ENCODE results near the gene HS2ST1. TPM values are rescaled to one million over a fixed set of nuclear protein-coding genes. Genes with fewer than 3 reads are reported as not detected.
"Not testable (repeated sequence)": the region's sequence is repeated elsewhere in the genome, so short reads cannot be mapped to it uniquely, and the experiment has no call there.

The HS2ST1 gene
- total RNA-seq, 2 donors from 2014 or later, result 21.3 to 23.5 TPM

GRCh38 chr1:87000460-87000859, 86.0 kb downstream of the HS2ST1 start:
- Histone ChIP-seq H3K9me3 (no peaks in the 10 kb centered on the region), H3K27ac (no peak overlapping the region), H3K4me1 (no peaks in the 10 kb centered on the region), H3K4me3 (no peak overlapping the region), H3K36me3 (no peaks in the 10 kb centered on the region), H3K27me3 (no peaks in the 10 kb centered on the region), H3K9ac (ENCODE audit: low read depth in 2 of 2, low read length in 2 of 2) (no peak overlapping the region)
- intact Hi-C loops (cut with DNase I), result no loop called here
- TF ChIP-seq, protein P1, sequence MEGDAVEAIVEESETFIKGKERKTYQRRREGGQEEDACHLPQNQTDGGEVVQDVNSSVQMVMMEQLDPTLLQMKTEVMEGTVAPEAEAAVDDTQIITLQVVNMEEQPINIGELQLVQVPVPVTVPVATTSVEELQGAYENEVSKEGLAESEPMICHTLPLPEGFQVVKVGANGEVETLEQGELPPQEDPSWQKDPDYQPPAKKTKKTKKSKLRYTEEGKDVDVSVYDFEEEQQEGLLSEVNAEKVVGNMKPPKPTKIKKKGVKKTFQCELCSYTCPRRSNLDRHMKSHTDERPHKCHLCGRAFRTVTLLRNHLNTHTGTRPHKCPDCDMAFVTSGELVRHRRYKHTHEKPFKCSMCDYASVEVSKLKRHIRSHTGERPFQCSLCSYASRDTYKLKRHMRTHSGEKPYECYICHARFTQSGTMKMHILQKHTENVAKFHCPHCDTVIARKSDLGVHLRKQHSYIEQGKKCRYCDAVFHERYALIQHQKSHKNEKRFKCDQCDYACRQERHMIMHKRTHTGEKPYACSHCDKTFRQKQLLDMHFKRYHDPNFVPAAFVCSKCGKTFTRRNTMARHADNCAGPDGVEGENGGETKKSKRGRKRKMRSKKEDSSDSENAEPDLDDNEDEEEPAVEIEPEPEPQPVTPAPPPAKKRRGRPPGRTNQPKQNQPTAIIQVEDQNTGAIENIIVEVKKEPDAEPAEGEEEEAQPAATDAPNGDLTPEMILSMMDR (IDR thresholded peaks at IDR 0.05), result no peak
- no peak for DNase-seq

DNA sequence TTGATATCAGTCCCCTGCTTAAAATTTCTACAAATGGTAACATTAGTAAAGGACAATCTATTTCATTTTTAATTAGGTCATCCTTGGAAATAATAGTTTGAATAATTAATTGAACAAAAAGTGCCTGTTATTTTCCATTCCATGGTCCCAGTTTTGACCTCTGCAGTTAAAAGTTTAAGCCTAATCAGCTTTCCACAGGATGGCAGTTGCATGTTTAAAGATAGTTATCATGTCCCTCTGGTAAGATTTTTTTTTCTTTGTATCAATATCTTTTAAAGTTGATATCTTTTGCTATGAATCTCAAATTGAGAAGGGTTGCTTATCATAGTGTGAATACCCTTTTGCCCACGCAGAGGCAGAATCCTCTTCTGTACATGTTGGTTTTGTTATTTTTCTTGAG, 90.4 kb downstream of the HS2ST1 start:
- Histone ChIP-seq H3K4me3 (no peak overlapping the region), H3K36me3 (no peaks in the 10 kb centered on the region), H3K9me3 (no peaks in the 10 kb centered on the region), H3K9ac (ENCODE audit: low read depth in 2 of 2, low read length in 2 of 2) (no peak overlapping the region), H3K27me3 (no peaks in the 10 kb centered on the region), H3K4me1 (no peaks in the 10 kb centered on the region), H3K27ac (no peak overlapping the region)
- TF ChIP-seq, protein P1 (IDR thresholded peaks at IDR 0.05), result no peak
- intact Hi-C loops (cut with DNase I), result no loop called here
- no peak for DNase-seq

- H3K9ac ChIP-seq (ENCODE audit: low read depth in 2 of 2, low read length in 2 of 2), result no peak overlapping the region
- TF ChIP-seq, protein P1 (IDR thresholded peaks at IDR 0.05), result no peak
- intact Hi-C loops (cut with DNase I), result no loop called here
- no peaks in the 10 kb centered on the region for H3K4me1 ChIP-seq
- H3K9me3 ChIP-seq, result no peaks in the 10 kb centered on the region
- H3K27me3 ChIP-seq, result no peaks in the 10 kb centered on the region
- H3K27ac ChIP-seq, result no peak overlapping the region
- H3K36me3 ChIP-seq, result no peaks in the 10 kb centered on the region
- no peak overlapping the region for H3K4me3 ChIP-seq
- no peak for DNase-seq
These were observed 92.9 kb downstream of the HS2ST1 start for GRCh38 chr1:87007323-87007722.

GRCh38 chr1:87013385-87013784, 99.0 kb downstream of the HS2ST1 start:
- H3K4me3 ChIP-seq; H3K27me3 ChIP-seq; H3K9ac ChIP-seq (ENCODE audit: low read depth in 2 of 2, low read length in 2 of 2); H3K27ac ChIP-seq; H3K36me3 ChIP-seq; H3K4me1 ChIP-seq; H3K9me3 ChIP-seq; DNase-seq; intact Hi-C loops (cut with DNase I): not testable (repeated sequence)

DNA sequence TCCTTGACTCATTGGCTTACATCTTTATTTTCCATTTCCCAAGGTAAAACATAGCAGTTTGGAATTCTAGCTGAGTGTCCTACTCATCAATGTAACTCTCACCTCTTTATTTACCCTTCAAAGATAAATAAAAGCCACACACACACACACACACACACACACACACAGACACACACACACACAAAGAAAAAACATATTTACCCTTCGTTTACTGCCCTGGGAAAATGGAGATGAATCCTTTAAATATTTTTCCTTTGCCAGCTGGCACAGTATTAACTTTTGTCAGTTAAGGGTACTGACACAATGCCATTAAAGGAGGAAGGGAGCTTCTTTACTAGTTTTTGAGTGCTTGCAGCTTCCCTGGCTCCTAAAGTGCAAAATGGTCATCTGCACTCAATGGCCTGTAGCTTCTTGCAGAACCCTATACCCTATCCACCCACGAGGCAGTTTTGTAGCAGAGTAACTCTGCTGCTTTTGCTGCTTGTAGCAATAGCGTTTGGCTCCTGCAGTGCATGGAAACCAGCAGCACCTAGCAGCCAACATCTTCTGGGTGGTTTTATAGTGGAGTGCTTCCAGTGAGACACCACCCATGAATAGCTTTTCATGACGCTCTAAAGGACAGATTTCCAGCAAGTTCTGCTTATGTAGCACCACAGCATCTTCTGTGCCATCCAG, 103.7 kb downstream of the HS2ST1 start:
- H3K9me3 ChIP-seq, result no peaks in the 10 kb centered on the region
- H3K9ac ChIP-seq (ENCODE audit: low read depth in 2 of 2, low read length in 2 of 2), result no peak overlapping the region
- no peak overlapping the region for H3K27ac ChIP-seq
- H3K4me1 ChIP-seq, result no peaks in the 10 kb centered on the region
- H3K36me3 ChIP-seq, result no peaks in the 10 kb centered on the region
- intact Hi-C loops (cut with DNase I), result no loop called here
- TF ChIP-seq, protein P1 (IDR thresholded peaks at IDR 0.05), result no peak
- no peak for DNase-seq
- no peak overlapping the region for H3K4me3 ChIP-seq
- no peaks in the 10 kb centered on the region for H3K27me3 ChIP-seq

DNA sequence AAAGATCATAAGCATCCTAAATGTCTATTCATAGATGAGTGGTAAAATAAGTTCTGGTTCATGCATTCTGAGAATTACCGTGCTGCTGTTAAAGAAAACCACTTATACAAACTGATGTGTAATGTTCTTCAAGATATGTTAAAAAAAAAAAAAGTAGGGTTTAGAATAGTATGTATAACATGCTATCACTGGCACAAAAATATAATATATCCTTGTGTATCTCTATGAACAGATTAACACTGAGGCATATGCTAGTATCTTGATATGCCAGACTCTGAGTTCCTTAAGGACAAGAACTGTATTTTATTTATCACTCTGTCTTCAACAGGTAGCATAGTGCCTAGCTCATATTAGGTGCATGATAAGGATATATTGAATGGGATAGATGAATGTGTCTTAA, 108.9 kb downstream of the HS2ST1 start:
- no peak overlapping the region for H3K27ac ChIP-seq
- TF ChIP-seq, protein P1 (IDR thresholded peaks at IDR 0.05), result no peak
- H3K27me3 ChIP-seq, result no peaks in the 10 kb centered on the region

More for the DNA sequence above, 108.9 kb downstream of the HS2ST1 start:
- intact Hi-C loops (cut with DNase I), result no loop called here
- Histone ChIP-seq H3K9ac (ENCODE audit: low read depth in 2 of 2, low read length in 2 of 2) (no peak overlapping the region), H3K4me1 (no peaks in the 10 kb centered on the region), H3K4me3 (no peak overlapping the region), H3K36me3 (no peaks in the 10 kb centered on the region), H3K9me3 (no peaks in the 10 kb centered on the region)
- DNase-seq, result no peak
